PC-9 (cell line): Measurements from ENCODE around the gene PNLIPRP2.

Source experiments
- EZH2 ChIP-seq: fragments of 200-600 bp; sonication (generic); IDR thresholded peaks from 2 replicates; pipeline ENCODE4 v1.8.0; 2017; ENCODE audit warnings: antibody characterized with exemption, low read depth
- TF ChIP-seq, protein P1 (sequence below): fragments of 200-600 bp; sonication (generic); conservative IDR thresholded peaks from 2 replicates; pipeline ENCODE4 v1.6.1; 2017; ENCODE audit warnings: mixed run types, antibody characterized with exemption, mild to moderate bottlenecking, moderate library complexity

DNA sequence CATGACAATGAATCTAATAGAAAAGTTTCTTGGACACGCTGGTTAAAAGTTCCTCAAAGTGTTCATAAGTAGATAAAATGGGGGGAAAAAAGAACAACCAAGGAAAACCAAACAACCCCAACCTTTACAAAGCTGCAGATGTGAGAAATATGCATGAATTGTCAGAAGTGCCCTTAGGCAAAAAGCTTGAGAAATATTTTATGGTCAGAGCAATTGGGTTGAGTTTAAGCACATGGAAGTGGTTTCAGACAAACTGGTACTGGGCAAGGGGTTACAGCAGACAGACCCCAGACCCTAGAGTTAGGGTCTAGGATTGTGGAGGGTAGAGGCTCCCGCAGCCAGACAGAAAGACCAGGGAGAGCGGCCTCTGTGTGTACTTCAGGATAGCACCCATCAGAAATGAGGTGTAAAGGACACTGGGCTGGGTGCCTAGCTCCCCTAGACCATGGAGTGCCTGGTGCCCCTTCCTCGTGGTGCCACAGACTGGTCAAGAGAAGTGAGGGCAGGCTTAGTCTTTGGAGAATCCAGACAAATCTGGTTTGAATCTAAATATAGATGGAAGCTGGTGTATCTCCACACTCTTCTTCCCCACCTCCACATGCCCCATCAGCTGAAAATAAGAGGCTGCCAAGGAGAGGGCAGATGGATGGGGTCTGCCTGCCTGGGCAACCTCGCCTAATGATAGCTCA lies 37.3 kb downstream of the PNLIPRP2 start:
- TF ChIP-seq, protein P1, sequence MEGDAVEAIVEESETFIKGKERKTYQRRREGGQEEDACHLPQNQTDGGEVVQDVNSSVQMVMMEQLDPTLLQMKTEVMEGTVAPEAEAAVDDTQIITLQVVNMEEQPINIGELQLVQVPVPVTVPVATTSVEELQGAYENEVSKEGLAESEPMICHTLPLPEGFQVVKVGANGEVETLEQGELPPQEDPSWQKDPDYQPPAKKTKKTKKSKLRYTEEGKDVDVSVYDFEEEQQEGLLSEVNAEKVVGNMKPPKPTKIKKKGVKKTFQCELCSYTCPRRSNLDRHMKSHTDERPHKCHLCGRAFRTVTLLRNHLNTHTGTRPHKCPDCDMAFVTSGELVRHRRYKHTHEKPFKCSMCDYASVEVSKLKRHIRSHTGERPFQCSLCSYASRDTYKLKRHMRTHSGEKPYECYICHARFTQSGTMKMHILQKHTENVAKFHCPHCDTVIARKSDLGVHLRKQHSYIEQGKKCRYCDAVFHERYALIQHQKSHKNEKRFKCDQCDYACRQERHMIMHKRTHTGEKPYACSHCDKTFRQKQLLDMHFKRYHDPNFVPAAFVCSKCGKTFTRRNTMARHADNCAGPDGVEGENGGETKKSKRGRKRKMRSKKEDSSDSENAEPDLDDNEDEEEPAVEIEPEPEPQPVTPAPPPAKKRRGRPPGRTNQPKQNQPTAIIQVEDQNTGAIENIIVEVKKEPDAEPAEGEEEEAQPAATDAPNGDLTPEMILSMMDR, result no peak
- TF ChIP-seq EZH2, result no peak
